NCI-H82 treated with DMSO at 0.1 percent for 48 hours (cell line): ENCODE data around the gene FZD2.
"Not testable (repeated sequence)": the region's sequence is repeated elsewhere in the genome, so short reads cannot be mapped to it uniquely, and the experiment has no call there.

Experiments used
- DNase-seq: peaks from one replicate; lab custom pipeline; 2025; ENCODE audit not compliant: unreplicated experiment; lab: John Stamatoyannopoulos, UW

The FZD2 gene

GRCh38 chr17:44546671-44547606 lies 10.3 kb upstream of the FZD2 start:
- no peak for DNase-seq

DNA sequence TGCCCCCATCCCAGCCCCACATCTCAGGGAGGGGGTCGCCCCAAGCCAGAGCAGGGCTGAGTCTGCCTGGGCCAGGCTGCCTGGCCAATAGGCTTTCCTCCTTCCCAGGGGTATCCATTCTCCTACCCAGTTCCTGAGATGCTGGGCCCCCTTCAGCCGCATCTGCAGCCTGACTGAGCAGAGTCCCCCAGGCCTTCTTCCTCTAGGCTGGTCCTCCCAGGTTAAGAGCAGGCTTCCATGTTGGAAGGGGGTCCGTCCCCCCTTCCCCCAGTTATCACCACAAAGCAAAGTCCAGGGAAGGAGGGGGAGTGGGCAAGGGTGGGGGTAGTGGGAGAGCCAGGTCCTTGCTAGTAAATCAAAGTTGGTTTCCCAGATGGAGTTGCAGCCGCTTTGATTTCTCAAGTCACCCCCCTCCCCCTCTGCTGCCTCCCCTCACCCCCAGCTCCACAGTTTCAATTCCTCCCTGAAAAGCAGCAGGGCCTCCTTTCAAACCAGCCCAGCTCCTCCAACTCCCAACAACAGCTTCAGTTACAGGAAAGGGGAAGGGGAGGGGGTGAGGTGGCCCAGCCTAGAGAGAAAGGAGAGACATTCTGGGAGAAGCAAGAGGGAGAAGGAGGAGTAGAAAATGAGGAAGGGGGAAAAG lies 9.5 kb upstream of the FZD2 start:
- DNase-seq = no peak

DNA sequence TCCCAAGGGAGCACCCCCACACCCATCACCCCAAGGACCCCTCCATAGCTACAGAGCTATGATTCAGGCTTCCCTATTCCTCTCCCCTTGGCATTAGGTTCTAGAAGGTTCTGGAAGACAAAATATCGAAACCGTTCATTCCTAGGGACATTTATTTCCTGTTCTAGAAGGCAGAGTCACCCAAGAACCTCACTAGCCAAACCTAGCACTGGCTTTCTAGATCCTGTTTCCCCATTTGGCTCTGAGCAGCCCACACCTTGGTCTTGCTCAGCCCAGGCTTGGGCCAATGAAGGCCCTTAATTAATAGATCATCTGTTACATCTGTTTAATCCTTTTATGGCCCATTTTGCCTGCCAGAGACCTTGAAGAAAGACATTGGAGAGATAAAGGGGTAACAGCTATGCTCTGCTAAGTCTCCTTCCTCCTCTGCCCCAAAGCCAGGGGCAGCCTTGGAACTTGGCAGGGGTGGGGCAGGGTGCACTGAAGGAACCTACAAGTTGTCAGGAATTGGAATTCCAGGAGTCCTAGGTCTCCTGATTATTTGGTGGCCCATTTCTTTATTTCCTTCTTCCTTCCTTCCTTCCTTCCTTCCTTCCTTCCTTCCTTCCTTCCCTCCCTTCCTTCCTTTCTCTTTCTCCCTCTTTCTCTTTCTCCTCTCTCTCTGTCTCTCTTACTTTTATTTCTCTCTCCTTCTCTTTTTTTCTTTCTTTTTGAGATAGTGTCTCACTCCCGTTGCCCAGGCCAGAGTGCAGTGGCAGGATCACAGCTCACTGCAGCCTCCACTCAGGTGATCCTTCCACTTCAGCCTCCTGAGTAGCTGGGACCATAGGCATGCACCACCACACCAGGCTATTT lies 8.7 kb upstream of the FZD2 start:
- peak; percentile 89 for DNase-seq

DNA sequence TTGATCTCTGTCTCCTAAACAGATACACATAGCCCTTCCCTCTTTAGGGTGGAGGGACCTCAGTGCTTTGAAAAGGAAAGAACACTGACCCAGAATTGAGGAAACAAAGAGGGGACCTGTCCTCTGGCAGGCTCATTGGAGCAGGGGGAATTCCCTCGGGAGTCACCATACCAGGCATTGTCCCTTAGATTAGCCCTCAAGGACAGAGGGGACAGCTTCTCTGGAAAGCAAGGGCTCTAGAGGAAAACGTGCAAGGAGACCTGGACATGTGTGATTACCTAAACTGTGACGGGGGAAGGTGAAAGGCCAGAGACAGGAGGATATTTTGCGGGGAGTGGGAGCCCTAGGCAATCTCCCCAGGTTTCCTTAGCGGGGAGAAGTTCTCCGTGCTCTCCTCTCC lies 7.6 kb upstream of the FZD2 start:
- DNase-seq = no peak

GRCh38 chr17:44552361-44552760 lies 4.9 kb upstream of the FZD2 start:
- no peak for DNase-seq

GRCh38 chr17:44555099-44555498 lies 2.2 kb upstream of the FZD2 start:
- DNase-seq = no peak

DNA sequence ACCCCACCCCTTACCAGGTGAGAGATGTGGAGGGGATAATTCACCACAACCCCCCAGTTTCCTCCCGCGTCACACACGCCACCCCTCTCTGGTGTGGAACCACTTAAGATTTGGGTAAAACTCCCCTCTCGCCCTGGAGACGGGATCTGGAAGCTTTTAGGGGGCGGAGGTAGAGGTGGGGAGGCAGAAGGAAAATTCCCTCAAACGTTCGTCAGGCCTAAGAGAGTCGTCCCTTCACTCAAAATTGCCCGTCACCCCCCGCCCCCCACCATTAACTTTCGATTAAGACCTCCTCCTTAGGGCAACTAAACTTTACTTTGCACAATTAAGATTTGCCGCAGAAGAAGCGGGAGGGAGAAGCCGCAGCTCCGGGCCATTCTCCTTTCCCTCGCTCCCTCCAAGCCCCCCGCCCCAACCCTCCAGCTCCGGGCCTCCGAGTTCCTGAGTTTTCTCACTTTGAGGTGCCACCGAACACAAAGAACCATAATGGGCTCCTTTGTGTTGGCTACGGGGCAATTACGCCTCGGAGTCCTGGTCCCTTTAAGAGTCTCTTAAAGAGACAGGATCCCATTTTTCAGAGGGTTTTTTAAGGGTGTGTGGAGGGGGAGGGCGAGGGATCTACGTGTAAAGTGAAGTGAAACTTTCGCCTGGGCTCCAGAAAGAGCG lies 985 bp upstream of the FZD2 start:
- peak; percentile 67 for DNase-seq

GRCh38 chr17:44557651-44558285 lies 484 bp downstream of the FZD2 start:
- DNase-seq = no peak

GRCh38 chr17:44558334-44558709 lies 1.0 kb downstream of the FZD2 start:
- no peak for DNase-seq

GRCh38 chr17:44558710-44559633 lies 1.7 kb downstream of the FZD2 start:
- DNase-seq = no peak

DNA sequence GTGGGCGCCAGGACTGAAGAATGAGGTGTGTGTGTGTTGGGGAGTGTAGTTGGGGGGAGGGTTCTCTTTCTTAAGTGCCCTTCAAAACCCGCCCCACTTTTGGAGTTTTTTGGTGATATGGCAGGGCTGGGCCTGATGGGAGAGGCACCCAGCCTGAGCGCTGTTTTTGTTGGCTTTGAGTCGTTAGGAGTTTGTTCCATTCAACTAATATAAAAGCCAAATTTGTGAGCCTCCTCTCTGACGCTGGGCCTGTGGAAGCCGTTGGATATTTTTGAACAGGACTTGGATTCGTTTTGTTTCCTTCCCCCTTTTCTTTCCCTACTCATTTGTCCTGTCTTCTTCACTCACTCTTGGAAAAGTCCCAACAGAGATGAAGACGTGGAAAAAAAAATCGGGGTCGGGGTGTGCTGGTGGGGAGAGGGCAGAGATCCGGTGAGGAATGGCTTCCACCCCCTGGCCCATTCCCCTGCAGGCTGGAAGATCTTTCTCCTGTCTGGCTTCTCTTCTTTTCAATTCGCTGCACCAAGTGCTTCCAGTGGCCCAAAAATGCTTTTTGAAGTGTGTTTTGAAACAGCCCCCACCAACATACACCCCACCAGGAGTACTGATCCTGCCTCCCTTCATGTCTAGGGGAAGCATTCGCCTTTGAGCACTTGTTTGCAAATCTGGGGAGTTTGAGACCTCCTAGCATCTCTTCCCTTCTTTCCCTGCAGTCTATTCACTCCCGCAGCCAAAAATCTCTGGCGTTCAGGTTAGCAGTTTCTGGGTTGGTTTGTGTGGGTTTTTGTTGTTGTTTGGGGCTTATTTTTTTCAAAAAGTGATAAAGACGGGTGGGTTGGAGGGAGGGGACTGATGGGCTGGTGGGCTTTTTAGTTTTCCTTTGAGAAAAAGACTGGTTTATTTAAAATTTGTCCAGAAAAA lies 2.6 kb downstream of the FZD2 start:
- no peak for DNase-seq

DNA sequence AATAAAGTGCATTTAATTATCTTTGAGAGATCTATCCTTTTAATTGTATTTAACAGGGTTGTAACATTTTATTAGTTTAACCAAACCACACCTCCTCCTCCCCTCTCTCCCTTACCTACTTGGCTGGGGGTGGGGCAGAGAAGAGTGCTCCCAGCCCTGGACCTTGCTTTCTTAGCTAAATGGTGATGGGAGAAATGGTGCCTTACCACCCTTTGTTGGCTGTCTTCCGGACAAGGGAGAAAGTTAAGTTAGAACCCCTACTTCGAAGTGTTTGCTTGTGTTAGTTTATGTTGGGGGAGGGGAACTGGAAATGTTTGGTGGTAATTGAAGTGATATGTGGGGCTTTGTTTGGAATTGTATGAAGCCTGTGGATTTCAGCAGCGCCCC lies 3.9 kb downstream of the FZD2 start:
- no peak for DNase-seq

DNA sequence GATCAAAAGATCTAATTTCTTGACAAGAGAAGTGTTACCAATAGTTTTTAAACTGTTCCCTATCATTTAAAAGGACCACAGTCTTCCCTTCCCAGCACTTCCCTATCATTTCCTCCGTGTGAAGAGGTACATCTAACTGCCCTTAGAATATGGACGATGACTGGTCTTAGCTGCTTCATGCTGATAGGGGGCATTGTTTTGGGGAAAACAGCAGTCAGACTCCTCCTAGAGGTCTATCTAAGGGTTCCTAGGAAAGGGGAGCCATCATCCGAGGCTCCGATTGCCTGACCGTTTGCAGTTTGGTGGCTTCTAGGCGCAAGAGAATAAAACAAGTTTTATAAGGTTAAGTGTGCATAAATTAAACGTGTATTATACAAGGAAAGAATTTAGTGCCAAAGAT lies 7.1 kb downstream of the FZD2 start:
- DNase-seq = no peak

DNA sequence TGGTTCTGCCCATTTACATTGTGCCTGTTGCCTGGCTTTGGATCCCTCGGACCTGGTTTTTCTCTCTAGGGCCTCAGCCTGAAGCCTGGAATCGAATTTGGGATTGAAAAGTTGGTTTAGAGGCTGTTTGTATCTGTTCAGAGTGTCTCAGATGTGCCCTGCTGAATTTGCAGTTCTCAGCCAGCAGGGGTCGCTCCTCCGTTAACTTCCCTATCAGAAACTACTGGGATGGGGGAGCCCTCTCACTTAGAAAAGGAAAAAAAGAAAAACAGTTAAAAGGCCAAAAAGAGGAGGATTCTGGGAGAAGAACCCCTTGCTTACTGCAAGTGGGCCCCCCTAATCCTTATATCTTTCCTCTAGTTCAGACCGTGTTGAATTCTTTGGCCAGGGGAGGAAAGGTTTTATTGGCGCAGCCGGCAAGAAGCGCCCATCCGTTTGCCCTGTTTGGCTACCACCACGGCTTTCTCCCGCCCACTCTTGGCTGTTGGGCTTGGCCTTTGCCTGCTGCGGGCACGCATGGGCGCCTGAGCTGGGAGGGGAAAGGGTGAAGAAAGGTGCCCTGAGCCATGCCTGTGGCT lies 8.7 kb downstream of the FZD2 start:
- no peak for DNase-seq

DNA sequence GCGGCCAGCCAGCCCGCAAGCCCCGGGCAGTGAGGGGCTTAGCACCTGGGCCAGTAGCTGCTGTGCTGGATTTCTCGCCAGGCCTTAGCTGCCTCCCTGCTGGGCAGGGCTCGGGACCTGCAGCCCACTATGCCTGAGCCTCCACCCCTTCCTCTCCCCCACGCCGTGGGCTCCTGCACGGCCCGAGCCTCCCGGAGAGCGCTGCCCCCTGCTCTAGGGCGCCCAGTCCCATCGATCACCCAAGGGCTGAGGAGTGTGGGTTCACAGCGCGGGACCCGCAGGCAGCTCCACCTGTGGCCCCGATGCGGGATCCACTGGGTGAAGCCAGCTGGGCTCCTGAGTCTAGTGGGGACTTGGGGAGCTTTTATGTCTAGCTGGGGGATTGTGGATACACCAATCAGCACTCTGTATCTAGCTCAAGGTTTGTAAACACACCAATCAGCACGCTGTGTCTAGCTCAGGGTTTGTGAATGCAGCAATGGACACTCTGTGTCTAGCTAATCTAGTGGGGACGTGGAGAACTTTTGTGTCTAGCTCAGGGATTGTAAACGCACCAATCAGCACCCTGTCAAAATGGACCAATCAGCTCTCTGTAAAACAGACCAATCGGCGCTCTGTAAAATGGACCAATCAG lies 11.1 kb downstream of the FZD2 start:
- not testable (repeated sequence) for DNase-seq

GRCh38 chr17:44568945-44569858 lies 11.9 kb downstream of the FZD2 start:
- no peak for DNase-seq

- DNase-seq = no peak
Measured at GRCh38 chr17:44572801-44573200, 15.5 kb downstream of the FZD2 start.
